SK-N-SH treated with all-trans-retinoic acid at 6 μM for 48 hours (cell line): ENCODE data around the gene MFSD6.

Experiments used
- POU6F1 ChIP-seq: fragments of 250-450 bp; sonication (Bioruptor Pico); IDR thresholded peaks from 2 replicates; pipeline ENCODE4 v1.8.0; 2021; ENCODE audit warnings: low read depth, mild to moderate bottlenecking, moderate library complexity, borderline replicate concordance
- RARB ChIP-seq: fragments of 250-450 bp; sonication (Bioruptor Pico); IDR thresholded peaks from 2 replicates; pipeline ENCODE4 v1.8.0; 2021; ENCODE audit warnings: mild to moderate bottlenecking, moderate library complexity
- ZFP3 ChIP-seq: fragments of 250-450 bp; sonication (Bioruptor Pico); IDR thresholded peaks from 2 replicates; pipeline ENCODE4 v1.5.0; 2020; ENCODE audit warnings: mild to moderate bottlenecking, moderate library complexity
- ZFP30 ChIP-seq: fragments of 450-650 bp; formaldehyde crosslinking; IDR thresholded peaks from 2 replicates; pipeline ENCODE4 v1.5.0; 2022; ENCODE audit warnings: mild to moderate bottlenecking, moderate library complexity

DNA sequence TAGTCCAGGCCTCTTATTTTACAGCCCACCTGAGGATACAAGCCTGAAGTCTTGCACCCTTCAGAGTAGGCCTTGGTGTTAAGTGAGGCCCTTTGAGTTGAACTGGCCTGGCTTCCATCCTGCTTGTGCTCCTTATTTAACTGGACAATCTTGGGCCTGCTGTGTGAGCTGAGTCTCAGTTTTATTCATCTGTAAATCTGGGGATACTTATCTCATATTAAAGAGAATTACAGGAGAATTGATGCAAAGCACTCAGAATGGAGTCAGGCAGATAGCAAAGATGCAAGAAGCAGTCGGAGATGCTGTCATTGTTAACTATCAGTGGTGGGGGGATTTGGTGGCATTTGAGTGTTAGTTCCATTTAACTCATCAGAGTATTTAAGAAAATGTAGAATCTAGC is 36.8 kb downstream of the MFSD6 start:
- TF ChIP-seq ZFP3 (CRISPR knock-in tag) (no peak), POU6F1 (CRISPR knock-in tag) (no peak), RARB (CRISPR knock-in tag) (no peak), ZFP30 (CRISPR knock-in tag) (no peak)
